ENCODE measurements around the gene GTF2F2. TPM values are rescaled to one million over a fixed set of nuclear protein-coding genes. Genes with fewer than 3 reads are reported as not detected.

GTF2F2 gene
- total RNA-seq, 2 experiments from 2014 or later: 20.1 to 25.1 TPM

- DNase-seq (ENCODE audit: low spot score): peak; percentile 61
- Histone ChIP-seq H3K4me3 (ENCODE audit: low read depth, low read length, poor library complexity, severe bottlenecking) (peak overlapping the region; percentile 5), H2AFZ (ENCODE audit: low read length) (no peak overlapping the region), H3K9me3 (ENCODE audit: low read length) (peaks cover 8% of the 10 kb centered on the region; the same call in 1 of the 2 replicates), H3K27ac (ENCODE audit: low read depth, low read length, poor library complexity, severe bottlenecking) (peak overlapping the region; percentile 44), H3K79me2 (ENCODE audit: insufficient read depth, low read depth, low read length) (peaks cover 88% of the 10 kb centered on the region), H3K36me3 (ENCODE audit: insufficient read depth, low read length) (peaks cover 26% of the 10 kb centered on the region), H3K9me2 (ENCODE audit: insufficient read depth, low read length) (no peaks in the 10 kb centered on the region), H3K4me2 (ENCODE audit: low read length) (peak overlapping the region; percentile 54), H3K4me1 (ENCODE audit: insufficient read depth, low read length, poor library complexity, severe bottlenecking) (peaks cover 15% of the 10 kb centered on the region), H4K20me1 (ENCODE audit: insufficient read depth, low read length) (no peaks in the 10 kb centered on the region; the same call in 1 of the 2 replicates)
- BruUV-seq (replicated peaks): no TSS peak
- no peak for TF ChIP-seq EZH2phosphoT487 (IDR thresholded peaks at IDR 0.05; ENCODE audit: borderline replicate concordance, low read depth, low read length)
- no peak for TF ChIP-seq CTCF (conservative IDR thresholded peaks at IDR 0.05; ENCODE audit: low read length)
- CTCF ChIA-PET (ENCODE audit: unreplicated experiment): interaction anchor here (0.5 kb wide), 1 partner anchor 34 kb away, joined by 4 read pairs; no protein-coding TSS in a partner anchor
- POLR2A ChIA-PET: interaction anchor here (0.5 to 1.0 kb wide), 4 partner anchors 14 to 1044 kb away, joined by 3 read pairs; no protein-coding TSS in a partner anchor
- intact Hi-C loops (cut with micrococcal nuclease; ENCODE audit: unreplicated experiment): no loop called here
These were observed 12.2 kb downstream of the GTF2F2 start for GRCh38 chr13:45132369-45133064.

GRCh38 chr13:45133396-45134118, 13.2 kb downstream of the GTF2F2 start:
- peaks cover 88% of the 10 kb centered on the region for H3K79me2 ChIP-seq (ENCODE audit: insufficient read depth, low read depth, low read length)
- no peaks in the 10 kb centered on the region for H3K9me2 ChIP-seq (ENCODE audit: insufficient read depth, low read length)
- peaks cover 8% of the 10 kb centered on the region; the same call in 1 of the 2 replicates for H3K9me3 ChIP-seq (ENCODE audit: low read length)
- H2AFZ ChIP-seq (ENCODE audit: low read length): no peak overlapping the region
- H3K4me3 ChIP-seq (ENCODE audit: low read depth, low read length, poor library complexity, severe bottlenecking): no peak overlapping the region
- H3K4me2 ChIP-seq (ENCODE audit: low read length): no peak overlapping the region; the same call in 1 of the 2 replicates
- H3K4me1 ChIP-seq (ENCODE audit: insufficient read depth, low read length, poor library complexity, severe bottlenecking): peaks cover 15% of the 10 kb centered on the region
- peak overlapping the region; percentile 44 for H3K27ac ChIP-seq (ENCODE audit: low read depth, low read length, poor library complexity, severe bottlenecking)
- POLR2A ChIA-PET: interaction anchor here (0.5 to 1.3 kb wide), 3 partner anchors 16 to 118 kb away, joined by 3 to 4 read pairs (median 3); no protein-coding TSS in a partner anchor
- intact Hi-C loops (cut with micrococcal nuclease; ENCODE audit: unreplicated experiment): no loop called here
- CTCF ChIA-PET (ENCODE audit: unreplicated experiment): interaction anchor here (0.5 kb wide), 1 partner anchor 35 kb away, joined by 4 read pairs; no protein-coding TSS in a partner anchor
- BruUV-seq (replicated peaks): no TSS peak
- no peaks in the 10 kb centered on the region; the same call in 1 of the 2 replicates for H4K20me1 ChIP-seq (ENCODE audit: insufficient read depth, low read length)
- peak; percentile 19 for DNase-seq (ENCODE audit: low spot score)
- TF ChIP-seq CTCF (conservative IDR thresholded peaks at IDR 0.05; ENCODE audit: low read length): no peak
- TF ChIP-seq EZH2phosphoT487 (IDR thresholded peaks at IDR 0.05; ENCODE audit: borderline replicate concordance, low read depth, low read length): no peak
- H3K36me3 ChIP-seq (ENCODE audit: insufficient read depth, low read length): peaks cover 35% of the 10 kb centered on the region
